ENCODE results near the gene TIGD3.
"Not testable (repeated sequence)": the region's sequence is repeated elsewhere in the genome, so short reads cannot be mapped to it uniquely, and the experiment has no call there.

The TIGD3 gene

DNA sequence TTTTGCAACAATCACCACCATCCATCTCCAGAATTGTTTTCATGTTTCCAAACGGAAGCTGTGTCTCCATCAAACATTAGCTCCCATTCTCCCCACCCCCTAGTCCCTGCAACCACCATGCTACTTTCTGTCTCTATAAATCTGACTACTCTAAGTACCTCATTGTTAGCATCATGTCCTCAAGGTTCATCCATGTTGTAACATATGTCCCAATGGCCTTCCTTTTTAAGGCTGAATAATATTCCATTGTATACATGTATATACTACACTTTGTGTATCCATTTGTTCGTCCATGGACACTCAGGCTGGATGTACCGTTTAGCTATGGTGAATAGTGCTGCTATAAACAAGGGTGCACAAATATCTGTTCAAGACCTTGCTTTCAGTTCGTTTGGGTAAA lies 29.1 kb upstream of the TIGD3 start:
- DNase-seq (ENCODE audit: low read depth) = no peak

DNA sequence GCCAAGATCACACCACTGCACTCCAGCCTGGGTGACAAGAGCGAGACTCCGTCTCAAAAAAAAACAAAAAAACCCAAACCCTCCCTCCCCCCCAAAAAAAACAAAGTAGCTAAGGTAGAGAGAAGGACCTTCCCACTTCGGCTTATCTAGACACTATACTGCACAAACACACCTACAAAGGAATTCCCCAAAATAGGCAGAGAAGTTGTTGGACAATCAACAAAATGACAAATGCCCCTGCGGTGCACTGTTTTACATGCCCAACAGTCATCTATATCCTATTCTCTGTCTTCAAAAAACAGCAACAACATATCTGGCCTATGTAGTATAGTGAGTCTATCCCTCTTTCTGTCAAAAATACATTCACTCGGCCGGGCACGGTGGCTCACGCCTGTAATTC lies 27.5 kb upstream of the TIGD3 start:
- no peak for DNase-seq (ENCODE audit: low read depth)

DNA sequence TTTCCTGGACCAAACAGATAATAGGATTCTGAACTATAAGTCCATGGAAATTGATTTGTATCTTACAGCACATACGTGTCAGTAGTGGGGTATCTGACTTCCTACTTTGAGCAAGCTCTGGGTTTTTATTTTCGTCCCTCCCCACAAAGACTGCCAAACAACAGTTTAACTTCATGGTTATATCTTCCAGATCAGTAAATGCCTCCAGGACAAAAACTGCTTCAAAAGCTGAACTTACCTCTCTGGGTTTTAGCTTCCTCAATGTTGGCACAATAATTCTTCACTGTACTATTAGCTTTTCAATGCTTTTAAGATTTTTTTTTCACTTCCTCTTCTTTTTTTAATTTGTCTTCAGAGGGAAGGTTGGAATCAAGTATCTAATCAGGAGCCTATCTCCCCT lies 25.1 kb upstream of the TIGD3 start:
- no peak for DNase-seq (ENCODE audit: low read depth)

DNA sequence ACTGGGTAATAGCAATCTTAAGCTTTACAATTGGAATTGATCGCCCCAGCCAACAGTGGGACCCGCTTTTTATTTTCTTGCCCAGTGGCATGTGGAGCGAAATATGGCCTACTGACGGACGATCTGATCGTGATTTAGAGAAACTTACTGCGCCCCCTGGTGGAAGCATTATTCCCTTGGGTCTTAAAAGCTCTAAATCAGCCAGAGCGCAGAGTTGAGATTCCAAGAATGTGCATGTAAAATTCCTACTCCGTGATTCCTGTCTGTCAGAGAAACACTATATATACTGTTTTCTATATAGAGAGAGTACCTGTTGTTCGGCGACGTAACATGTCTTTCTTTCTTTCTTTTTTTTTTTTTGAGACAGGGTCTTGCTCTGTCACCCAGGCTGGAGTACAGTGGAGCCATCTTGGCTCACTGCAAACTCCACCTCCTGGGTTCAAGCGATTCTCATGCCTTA lies 24.6 kb upstream of the TIGD3 start:
- DNase-seq (ENCODE audit: low read depth) = peak; percentile 79

- no peak for DNase-seq (ENCODE audit: low read depth)
Measured at GRCh38 chr11:65330544-65330943, 24.0 kb upstream of the TIGD3 start.

DNA sequence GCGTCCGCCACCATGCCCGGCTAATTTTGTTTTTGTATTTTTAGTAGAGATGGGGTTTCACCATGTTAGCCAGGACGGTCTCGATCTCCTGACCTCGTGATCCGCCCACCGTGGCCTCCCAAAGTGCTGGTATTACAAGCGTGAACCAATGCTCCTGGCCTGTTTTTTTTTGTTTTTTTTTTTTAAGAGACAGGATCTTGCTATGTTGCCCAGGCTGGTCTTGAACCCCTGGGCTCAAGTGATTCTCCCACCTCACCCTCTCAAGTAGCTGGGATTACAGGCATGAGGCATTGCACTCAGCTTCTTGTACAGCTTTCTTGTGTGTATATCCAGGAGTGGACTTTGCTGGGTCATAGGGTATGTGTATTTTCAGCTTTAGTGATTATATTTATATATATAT lies 22.0 kb upstream of the TIGD3 start:
- DNase-seq (ENCODE audit: low read depth) = not testable (repeated sequence)

- no peak for DNase-seq (ENCODE audit: low read depth)
Measured at GRCh38 chr11:65334696-65335295, 19.8 kb upstream of the TIGD3 start.

GRCh38 chr11:65338676-65339075 lies 15.9 kb upstream of the TIGD3 start:
- no peak for DNase-seq (ENCODE audit: low read depth)

- no peak for DNase-seq (ENCODE audit: low read depth)
Measured at GRCh38 chr11:65340226-65340625, 14.3 kb upstream of the TIGD3 start.

DNA sequence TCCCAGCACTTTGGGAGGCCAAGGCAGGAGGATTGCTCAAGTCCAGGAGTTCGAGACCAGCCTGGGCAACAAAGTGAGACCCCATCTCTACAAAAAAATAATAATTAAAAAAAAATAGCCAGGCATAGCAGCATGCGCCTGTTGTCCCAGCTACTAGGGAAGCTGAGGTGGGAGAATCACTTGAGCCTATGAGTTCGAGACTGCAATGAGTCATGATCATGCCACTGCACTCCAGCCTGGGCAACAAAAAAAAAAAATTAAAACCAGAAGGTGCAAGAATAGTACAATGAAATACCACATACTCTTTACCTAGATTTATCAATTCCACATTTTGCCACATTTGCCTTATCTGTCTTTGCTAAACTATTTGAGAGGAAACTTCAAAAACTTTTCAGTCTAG lies 12.7 kb upstream of the TIGD3 start:
- no peak for DNase-seq (ENCODE audit: low read depth)

GRCh38 chr11:65351511-65351910 lies 3.0 kb upstream of the TIGD3 start:
- no peak for DNase-seq (ENCODE audit: low read depth)

- DNase-seq (ENCODE audit: low read depth) = no peak
Measured at GRCh38 chr11:65352783-65353182, 1.8 kb upstream of the TIGD3 start.

DNA sequence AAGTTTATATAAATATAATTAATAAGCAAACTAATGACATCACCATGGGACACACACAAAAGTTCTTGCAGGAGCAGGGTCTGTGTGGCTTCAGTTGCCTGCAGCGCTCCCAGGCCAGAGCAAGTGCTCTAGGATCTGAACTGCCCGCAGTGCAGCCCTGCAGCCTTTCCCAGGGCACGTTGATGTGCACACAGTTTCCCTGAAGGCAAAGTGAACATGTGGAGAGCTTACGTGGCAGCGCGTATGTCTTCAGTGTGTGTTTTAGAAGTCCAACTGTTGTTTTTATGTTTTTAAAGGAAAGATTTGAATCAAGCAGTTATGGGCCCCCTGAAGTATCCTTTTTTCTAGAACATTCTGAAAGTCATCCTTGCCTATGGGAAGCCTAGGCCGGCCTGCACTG lies 1.2 kb upstream of the TIGD3 start:
- DNase-seq (ENCODE audit: low read depth) = no peak

GRCh38 chr11:65353900-65354264 lies 669 bp upstream of the TIGD3 start:
- no peak for DNase-seq (ENCODE audit: low read depth)

DNA sequence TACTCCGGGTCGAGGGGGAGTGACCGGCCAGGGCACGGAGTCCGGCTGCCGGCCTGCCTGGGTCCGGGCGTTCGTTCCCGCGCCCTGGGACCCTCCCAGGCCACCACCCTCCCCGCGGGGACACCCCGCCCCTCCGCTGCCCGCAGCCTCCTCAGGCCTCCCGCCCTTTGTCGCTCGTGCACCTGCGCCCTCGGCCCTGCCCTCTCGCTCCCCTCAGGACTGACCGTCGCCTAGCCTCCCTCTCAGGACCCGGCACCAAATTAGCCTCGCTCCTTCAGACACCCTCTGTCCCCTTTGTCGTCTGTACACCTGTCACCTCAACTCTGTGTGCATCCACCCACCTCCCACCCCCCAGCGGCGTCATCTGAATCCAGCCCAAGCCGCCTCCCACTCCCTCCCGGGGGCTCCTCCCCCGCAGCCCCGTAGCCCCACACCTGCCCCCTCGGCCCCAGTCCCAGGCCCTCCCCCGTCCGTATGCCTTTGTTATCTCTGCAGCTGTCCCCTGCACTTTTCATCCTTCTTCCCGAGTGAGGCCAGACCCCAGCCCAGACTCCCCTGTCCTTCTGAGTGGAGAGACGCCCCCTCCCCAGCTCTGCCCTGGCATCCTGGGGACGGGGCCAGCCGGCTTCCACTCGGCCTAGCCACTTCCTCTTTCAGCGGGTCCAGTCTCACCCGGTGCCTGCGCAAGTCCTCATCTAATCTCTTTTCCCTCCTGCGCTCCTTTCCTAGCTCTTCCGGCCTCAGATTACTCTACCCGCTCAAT lies 643 bp downstream of the TIGD3 start:
- no peak for DNase-seq (ENCODE audit: low read depth)

GRCh38 chr11:65355776-65356393 lies 1.3 kb downstream of the TIGD3 start:
- no peak for DNase-seq (ENCODE audit: low read depth)

DNA sequence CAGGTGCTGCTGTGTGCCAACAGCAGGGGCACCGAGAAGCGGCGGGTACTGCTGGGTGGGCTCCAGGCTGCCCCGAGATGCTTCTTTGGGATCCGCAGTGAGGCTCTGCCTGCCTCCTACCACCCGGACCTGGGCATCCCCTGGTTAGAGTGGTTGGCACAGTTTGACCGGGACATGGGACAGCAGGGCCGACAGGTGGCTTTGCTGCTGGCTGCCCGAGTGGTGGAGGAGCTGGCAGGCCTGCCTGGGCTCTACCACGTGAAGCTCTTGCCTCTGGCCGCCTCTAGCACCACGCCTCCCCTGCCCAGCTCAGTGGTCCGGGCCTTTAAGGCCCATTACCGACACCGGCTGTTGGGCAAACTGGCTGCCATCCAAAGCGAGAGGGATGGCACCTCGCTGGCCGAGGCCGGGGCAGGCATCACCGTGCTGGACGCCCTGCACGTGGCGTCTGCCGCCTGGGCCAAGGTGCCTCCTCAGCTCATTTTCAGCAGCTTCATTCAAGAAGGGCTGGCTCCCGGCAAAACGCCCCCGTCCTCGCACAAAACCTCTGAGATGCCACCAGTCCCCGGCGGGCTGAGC lies 1.9 kb downstream of the TIGD3 start:
- DNase-seq (ENCODE audit: low read depth) = no peak

- DNase-seq (ENCODE audit: low read depth) = no peak
Measured at GRCh38 chr11:65357856-65358356, 3.4 kb downstream of the TIGD3 start.

- DNase-seq (ENCODE audit: low read depth) = no peak
Measured at GRCh38 chr11:65362320-65362931, 7.9 kb downstream of the TIGD3 start.

DNA sequence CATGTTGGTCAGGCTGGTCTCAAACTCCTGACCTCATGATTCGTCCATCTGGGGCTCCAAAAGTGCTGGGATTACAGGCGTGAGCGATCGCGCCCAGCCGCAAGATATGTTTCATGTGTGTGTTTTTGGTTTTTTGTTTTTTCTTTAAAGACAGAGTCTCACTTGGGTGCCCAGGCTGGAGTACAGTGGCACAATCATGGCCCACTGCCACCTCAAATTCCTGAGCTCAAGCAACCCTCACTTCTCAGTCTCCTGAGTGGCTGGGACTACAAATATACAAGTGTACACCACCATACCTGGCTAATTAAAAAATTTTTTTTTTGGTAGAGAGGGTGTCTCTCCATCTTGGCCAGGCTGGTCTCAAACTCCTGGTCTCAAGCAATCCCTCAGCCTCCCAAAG lies 8.4 kb downstream of the TIGD3 start:
- no peak for DNase-seq (ENCODE audit: low read depth)

GRCh38 chr11:65363770-65364169 lies 9.2 kb downstream of the TIGD3 start:
- no peak for DNase-seq (ENCODE audit: low read depth)

DNA sequence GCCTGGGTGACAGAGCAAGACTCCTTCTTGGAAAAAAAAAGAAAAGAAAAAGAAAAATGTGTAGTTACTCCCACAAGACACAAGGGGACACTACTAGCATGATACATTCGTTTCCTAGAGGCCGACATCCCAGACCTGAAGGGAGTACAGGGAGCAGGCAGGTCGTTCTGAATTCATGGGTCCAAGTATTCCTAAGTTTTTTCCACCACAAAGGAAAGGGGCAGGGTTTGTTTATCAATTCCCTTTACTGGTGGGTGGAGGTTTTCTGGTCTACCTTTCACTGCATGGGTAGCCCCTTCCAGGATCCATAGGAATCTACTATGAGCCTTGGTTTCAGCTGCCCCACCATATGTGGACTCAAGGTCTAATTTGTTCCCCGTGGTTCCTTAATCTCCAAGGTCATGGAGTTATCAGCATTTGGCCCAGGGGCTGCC lies 11.8 kb downstream of the TIGD3 start:
- peak; percentile 69 for DNase-seq (ENCODE audit: low read depth)

Measured in stromal cell of bone marrow (primary cell).